Activated T-cell treated with anti-CD3 and anti-CD28 coated beads for 4 hours (primary cell): Measurements from ENCODE around the gene COL8A1.

Source experiments
- DNase-seq: peaks from one replicate; pipeline ENCODE4 v3.0.0-alpha.2; 2020

COL8A1 gene

DNA sequence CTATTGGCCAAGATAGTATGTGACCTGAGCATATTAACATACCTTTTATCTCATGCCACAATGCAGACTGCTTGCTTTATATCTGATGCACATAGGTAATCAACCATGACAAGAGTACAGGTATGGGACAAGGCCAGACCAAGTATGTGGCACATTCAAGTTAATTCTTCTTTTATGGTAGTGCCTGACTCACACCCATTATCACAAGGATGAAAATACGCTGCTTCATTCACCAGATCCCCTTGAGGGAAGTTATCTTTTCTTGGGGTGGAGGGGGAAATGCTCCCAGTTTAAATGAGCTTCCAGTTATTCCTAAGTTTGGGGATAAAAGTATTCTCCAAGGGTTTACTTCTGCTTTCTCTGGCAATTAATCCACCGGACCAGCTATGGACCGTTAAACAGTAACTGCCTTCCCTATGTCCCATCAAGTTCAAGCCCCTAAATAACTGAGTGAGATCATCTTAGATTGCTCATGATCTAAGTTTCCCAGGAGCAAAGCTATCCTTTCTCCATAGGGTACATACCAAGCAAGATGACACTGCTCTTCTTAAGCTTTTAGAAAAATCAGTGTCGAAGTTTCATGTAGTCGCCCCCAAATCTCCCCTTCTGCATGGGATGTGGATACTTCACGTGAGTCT, 1.9 kb downstream of the COL8A1 start:
- no peak for DNase-seq

DNA sequence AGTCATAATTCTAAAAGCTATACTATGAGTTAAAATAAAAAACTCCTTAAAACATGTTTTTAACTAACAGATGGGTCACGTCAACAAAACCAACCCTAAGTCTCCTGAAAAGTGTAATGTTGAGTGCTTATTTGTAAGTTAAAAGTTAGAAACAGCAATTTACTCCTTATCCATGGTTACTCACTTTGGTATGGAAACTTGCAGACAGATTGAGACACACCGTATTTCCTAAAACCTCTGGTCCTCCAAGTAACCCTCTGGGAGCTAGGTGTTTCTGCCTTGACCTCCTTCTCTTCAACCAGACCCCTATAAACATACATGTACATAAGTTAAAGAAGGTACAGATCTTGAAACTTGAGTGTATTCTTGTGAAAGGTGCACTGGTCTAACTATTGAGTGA, 3.1 kb downstream of the COL8A1 start:
- DNase-seq = no peak

DNA sequence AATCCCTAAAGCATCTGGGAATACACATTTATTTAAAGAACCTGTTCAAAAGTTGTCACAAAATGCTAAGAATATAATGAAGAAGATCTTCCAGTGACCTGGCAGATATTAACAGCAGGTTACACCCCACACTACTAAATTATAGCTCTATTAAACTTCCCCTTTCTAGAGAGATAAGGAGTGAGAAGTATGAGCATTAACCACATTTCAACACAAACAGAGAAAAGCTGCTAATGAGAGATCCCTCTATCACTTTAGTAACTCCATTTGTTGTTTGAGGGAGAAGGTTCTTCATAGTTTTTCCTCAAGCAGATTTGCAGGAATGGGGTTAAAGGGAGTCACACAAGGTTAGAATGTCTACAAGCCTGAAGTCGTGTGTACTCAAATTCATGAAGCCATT, 3.6 kb downstream of the COL8A1 start:
- no peak for DNase-seq

DNA sequence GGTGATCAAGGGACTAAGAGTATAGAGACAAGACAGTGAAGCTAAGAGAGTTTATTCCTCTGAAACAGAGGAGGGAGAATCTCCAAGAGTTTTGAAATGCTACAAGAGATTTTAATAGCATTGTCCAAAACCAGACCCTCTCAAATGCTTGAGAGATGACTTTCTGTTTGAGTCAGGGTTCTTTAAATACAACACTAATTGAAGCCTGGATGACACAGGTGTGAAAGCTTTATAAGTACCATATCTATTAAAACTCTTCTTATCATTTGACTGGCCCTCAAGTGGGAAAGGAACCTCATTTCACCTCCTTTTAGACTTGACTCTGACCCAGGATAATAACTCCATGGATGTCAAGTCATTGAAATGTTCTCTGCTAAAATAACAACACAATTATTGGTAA, 5.6 kb downstream of the COL8A1 start:
- no peak for DNase-seq

DNA sequence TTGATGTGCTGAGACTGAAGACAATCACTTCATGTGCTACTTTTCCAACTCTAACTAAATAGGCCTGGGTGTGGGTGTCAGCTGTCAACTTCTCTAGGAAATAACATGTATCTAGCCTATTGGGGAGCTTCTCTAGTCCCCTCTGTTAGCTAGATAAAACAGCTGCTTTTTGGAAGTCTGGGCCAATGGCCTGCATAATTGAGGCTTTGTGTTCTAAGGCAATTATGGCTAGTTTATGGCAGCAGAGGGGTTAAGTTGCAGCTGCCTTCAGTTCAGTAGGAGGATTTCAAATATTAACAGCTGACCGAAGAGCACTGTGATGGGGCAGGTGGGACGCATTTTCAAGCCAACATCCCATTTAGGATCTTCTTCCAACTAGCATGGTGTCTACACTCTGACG, 6.4 kb downstream of the COL8A1 start:
- DNase-seq = no peak

DNA sequence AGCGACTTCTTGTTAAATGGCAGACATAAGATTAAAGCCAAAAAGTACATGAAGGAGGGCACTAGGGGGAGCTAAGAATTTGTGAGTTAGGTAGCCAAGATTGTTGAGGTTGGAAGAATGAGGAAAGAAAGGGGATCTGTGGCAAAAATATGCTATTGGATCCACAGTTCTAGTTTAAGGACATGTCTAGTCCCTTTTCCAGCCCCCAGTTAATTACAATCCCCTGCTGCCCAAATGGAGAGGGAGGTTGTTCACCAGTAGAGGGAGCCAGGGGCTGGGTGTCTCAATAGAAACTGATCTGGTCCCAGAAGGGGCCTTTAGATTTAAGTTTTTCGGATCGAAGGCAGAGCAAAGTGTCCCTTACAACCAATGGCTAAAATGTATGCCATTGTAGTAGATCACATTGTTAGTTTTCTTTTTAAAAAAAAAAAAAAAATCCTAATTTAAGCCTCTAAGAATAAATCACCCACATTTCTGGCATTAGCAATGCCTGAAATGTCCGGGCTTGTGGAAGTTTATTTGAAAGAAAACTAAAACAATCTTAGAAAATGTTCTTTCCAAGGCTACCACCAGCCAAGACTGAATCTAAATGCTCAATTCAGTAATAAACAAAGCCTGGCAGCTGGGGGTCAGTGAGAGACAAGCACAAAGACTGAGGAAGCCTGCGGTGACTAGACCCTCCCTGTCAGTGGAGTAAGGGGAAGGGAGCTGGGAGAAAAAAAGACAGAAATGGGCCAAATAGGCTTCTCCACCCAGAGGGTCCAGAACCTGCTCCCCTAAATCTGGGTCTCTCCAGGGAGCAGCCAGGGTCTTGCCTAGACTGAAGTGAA, 7.1 kb downstream of the COL8A1 start:
- DNase-seq = no peak

DNA sequence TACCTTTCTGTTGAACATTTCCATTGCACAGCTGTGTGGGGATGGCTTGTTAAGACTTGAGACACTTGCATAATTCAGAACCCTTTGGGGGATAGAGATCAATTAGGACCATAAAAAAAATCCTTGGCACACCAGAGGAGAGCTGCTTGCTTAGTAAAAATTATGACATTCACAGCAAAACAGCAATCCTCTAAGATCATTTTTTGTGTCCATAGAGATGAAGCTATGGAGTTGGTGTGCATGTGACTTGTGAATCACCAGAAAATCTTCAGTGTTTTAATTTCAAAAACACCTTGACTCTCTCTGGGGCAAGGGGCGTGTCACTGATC, 7.7 kb downstream of the COL8A1 start:
- DNase-seq = no peak

DNA sequence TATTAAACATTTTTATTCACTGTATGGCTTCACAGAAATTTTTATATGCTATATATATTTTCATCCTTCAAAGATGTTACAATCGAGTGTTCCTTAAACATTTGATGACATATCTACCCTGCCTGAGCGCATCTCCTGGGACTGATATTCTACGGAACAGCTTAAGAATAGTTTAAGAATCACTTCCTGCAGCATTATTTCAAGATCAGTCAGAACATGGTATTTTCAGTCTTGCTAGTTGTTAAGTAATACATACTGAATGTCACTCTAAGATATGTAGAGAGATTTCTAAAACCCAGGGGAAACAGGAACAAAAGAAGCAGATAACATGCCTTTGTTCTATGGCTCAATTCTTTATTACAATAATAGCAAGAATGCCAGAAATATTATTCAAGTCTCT, 8.7 kb downstream of the COL8A1 start:
- no peak for DNase-seq

DNA sequence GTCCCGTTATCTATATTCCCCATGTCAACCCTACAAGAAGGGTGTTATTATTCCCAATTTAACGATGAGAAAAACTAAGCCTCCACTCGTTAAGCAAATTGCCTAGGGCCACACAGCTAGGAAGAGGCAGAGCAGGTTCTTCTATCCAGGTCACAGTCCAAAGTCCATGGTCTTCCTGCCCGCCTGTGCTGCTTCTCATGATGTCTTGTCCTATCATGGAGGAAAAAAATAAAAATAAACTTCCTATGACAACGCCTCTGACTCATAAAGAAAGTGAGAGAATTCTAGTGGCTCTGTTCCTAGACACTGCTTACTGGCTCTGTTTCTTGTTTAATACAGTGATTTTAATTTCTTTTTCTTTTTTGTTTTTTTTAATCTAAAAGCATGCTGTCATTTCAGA, 9.7 kb downstream of the COL8A1 start:
- no peak for DNase-seq

DNA sequence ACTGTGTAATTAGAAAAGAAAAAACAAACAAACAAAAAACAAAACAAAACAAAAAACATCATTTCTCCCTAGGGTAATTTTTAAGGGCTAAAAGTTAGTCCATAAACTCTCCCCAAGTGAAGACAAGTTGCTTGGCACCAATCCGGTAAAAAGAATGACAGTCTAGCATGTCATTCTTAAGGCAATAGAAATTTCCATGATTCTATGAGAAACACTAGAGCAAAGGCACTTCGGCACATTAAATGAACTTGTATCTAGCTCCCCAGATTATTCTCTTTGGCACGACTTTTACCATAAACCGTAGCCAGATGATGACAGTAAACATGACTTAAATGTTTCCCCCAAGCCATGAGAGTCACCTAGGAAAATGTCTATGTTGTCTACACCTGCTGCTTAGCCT, 10.1 kb downstream of the COL8A1 start:
- no peak for DNase-seq

DNA sequence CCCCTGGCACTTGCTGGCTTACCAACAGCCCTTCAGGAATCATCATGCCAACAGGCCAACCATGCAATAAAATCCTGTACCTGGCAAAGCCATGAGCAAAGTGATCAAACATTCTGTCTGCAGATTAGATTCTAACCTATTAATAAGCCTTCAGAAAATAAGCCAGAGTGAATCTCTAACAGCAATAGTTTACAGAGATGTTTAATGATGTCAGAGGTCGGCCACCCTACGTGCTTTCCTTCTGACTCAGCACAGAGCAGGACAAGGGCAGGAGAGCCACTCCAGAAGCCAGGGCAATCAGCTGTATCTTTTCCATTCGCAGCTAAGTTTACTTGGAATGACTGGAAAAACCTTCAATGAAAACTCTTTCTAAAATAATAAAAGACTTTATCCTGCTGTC, 13.1 kb downstream of the COL8A1 start:
- DNase-seq = no peak

DNA sequence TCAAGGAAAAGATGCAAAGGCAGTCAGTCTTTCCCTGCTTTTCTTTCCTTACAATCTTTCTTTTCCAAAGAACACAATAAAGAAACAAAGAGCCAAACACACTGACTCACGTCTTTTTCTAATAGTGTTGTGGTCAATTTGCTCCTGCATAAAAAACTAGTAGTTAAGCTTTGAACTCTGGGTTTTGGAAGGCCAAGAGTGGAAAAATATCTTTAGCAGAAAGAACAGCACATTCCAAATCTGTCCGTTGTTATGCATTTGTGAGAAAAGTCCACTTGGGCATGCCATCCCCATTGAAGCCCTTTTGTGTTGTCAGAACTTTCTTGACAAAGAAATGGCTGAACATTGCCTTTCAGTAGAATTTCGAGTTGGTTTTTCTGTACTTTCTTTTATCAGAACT, 18.2 kb downstream of the COL8A1 start:
- no peak for DNase-seq

DNA sequence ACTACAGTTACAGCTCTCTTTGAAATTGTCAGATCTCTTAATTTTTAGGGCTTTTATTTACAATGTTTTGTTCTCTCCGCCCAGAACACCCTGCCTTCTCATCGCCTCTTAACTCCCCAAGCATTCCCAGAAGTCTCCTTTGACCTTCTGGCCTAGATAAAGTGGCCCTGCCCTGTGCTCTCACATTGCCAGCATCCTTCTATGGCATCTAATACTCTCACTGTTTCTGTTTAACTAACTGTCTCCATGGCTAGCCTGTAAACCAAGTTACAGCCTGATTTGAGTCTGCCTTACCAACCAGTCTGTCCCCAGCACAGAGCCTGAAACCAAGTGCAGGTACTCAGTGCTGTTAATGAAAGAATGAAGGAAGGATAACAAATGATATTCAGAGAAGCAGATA, 19.9 kb downstream of the COL8A1 start:
- DNase-seq = no peak

DNA sequence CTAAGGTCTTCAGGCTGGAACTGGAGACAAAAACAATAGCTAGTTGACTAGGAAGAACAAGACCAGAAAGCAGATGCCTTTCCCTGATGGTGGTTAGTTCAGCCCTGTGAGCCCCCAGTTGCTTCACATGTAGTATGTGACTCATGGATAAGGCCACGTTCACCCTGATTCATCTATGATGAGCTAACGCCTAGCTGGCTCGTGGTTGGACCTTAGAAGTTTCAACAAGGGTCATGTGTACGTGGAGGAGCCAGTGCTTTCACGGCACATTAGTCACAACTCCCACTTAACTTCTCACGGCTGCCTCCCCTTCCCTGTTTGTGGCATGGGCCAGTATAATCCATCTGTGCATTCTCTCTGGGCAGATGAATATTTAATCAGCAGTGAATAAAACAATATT, 20.6 kb downstream of the COL8A1 start:
- no peak for DNase-seq

DNA sequence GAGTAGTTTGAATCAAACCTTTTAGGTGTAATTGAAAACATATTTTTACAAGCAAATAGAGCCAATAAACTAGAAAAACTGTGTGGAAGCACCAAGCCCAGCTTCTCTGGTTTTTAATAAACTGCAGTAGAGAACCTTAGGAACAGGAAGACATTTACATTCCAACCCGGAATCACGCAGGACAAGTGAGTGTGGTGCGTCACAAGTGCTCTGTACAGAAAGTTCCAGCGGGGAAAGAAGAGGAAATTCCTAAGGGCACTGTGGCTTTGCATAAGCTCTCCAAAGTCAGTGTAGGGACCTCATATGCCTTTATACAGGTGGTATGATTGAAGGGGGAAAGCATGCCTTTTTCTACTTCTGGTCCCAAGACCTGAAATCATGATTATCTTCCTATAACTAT, 21.6 kb downstream of the COL8A1 start:
- DNase-seq = no peak

DNA sequence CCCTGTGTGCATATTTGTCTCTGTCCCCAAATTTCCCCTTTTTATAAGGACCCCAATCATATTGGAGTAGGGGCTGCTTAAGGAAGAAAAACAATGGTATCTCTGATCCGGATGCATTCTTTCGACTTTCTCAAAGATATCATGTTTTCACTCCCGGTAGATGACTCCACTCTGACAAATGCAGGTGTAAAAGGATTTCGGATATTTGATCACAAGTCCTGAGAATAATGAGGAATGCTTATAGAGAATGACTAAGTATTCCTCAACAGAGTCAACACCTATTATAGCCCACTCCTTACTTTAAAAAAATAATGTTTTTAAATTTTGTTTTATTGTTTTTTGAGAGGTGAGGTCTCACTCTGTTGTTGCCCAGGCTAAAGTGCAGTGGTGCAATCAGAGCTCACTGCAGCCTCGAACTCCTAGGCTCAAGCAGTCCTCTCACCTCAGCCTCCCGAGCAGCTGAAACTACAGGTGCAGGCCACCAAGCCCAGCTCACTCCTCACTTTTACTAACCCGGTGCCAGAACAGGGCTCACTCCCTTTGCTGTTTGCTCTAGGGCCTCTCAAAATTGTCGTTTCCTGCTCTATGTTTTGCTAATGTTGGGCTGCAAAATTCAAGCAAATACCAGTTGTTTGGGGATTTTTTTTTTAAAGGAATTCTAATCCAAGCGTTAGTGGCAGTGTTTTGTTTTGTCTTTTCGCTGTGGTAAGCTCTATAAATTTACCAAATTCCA, 24.6 kb downstream of the COL8A1 start:
- no peak for DNase-seq

DNA sequence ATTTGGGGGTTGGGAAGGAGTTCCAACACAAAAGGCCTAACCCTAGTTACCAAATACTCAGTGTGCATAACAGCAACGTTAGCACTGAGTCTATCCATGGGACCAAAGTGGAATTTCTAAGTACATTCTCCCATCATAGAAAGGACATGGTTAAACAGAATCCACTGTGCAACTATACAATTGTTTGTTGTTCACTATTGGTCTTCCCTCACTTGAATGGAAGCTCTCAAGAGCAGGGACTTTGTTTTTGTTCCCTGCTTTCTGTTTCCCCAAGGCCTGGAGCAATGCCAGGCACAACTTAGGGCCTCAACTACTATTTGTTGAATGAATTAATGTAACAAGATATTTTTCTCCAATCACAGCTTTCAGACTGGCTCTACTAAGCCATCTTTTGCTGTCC, 25.6 kb downstream of the COL8A1 start:
- DNase-seq = no peak

DNA sequence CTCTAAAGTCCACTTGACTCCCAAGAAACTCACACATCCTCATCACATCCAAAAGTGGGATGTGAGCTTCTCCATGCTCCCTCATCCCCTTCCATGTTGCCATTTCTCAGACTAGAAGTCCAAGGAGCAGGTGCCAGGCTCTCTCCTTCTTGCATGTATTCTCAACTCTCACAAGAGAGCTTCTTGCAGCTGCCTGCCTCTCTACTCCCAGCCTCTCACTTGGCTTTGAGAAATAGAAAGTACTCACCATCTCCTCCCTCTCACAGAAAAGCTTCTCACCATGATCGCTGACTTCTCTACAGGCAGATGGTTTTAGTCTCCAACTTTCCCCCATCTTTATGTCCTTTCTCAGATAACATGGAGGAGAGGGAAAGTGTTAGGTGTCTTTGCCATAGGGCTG, 26.6 kb downstream of the COL8A1 start:
- no peak for DNase-seq

DNA sequence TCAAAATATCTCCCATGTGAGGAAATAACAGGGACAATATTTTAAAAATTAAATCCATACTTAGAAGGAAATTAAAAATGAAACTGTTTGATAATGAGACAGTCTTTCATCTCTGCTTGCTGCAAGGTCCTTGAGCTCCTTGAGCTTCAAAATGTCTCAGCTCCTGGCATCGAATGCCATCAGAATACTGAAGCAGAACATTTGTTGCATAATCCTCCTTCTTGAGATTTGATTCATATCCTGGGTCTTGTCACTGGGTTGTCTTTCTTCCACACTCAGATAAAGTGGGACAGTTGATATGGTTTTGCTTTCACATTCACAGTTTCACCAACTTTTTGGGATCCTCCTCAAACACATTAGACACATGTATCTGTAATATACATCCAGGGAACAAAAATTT, 27.8 kb downstream of the COL8A1 start:
- DNase-seq = no peak

DNA sequence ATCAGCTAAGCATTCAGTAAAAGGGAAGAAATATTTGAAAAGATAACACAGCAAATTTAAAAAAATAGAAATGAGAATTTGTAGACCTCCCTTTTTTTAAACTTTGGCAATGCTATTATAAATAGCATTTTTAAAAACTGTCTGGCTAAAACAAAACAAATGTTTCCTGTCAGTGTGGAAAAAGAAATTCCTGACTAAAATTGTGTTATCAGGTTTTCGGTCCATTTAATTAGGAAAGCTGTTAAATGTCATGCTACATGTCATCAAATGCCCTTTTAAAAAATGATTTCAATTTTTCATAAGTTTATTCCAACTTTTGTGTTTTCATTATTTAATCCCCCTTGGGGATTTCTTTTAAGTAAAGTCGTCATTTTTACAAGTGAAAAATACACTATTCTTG, 29.6 kb downstream of the COL8A1 start:
- no peak for DNase-seq

DNA sequence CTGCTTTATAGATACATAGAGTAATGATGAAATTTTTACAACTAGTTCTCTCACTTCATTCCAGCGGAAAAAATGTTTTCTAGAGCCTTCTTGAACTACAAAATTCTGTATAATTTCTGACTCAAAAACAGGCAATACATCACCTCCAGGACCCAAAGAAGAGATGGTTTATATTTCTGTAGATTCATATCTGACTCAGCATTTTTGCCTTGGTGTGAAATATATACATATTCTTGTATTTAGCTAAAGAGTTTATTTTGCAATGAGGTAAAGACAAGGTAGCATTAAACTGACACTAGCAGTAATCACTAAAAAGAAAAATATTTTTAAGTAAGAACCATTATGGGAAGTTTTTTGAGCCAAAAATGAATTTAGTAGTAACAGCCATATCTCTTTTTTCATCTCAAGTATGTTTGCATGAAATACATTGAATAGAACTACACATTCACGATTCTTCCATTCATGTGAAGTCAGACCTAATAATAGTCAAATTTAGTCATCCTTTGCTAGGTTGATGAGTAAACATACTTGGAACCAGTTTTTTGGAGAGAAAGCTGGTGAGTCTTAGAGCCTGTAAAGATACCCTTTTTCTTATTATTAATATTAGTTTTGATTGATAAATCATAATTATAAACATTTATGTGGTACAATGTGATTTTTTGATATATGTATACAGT, 31.6 kb downstream of the COL8A1 start:
- DNase-seq = no peak

DNA sequence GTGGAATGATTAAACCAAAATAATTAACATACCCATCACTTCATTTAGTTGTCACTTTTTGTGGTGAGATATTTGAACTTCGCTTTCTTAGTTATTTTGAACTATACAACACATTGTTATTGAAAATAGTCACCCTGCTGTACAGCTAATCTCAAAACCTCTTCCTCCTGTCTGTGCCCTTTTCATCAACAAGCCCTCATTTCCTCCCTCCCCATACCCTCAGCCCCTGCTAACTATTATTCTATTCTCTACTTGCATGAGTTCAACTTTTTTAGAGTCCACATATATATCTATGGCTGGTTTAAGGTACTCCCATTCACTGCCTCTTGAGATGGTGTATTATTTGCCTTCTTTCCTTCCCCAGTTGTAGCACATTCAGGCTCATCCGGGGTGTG, 32.2 kb downstream of the COL8A1 start:
- no peak for DNase-seq

DNA sequence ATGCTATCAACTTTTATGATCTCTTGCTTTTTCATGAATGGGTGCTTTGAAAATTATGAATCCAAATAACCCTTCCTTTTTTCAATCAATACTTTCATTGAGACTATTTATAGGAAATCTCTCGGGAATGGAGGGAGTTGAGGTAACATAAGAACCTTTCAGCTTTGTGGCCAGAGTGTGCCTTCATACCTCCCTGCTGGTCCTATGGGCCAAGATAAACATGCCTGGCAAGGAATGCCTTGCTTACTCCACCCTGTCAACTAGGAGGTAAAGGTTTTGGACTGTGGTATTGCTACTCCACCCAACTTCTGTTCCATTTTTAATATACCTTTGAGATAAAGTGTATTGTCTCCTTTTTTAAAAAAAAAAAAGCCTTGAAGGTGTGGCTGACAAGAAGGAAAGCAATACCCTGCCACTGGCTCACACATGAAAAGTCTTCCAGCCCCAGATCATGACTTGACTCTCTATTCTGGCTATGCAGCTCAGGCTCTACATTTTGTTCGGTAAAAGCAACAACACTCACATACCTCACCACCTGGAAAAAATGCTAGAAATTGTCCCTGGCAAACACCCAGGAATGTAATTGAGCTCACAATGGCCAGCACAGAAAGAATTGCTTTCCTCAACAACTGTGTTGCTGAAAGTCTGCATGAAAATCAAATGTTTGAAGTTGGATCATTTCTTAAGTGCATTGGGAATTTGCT, 35.8 kb downstream of the COL8A1 start:
- DNase-seq = no peak
